Epidermal melanocyte (primary cell): ENCODE data around the gene SHROOM1.
"Not testable (repeated sequence)": the region's sequence is repeated elsewhere in the genome, so short reads cannot be mapped to it uniquely, and the experiment has no call there.

Source experiments
- DNase-seq: peaks from one replicate; pipeline ENCODE4 v3.0.0; 2011; ENCODE audit warnings: low spot score; ENCODE audit not compliant: insufficient read length

SHROOM1 gene, protein sequence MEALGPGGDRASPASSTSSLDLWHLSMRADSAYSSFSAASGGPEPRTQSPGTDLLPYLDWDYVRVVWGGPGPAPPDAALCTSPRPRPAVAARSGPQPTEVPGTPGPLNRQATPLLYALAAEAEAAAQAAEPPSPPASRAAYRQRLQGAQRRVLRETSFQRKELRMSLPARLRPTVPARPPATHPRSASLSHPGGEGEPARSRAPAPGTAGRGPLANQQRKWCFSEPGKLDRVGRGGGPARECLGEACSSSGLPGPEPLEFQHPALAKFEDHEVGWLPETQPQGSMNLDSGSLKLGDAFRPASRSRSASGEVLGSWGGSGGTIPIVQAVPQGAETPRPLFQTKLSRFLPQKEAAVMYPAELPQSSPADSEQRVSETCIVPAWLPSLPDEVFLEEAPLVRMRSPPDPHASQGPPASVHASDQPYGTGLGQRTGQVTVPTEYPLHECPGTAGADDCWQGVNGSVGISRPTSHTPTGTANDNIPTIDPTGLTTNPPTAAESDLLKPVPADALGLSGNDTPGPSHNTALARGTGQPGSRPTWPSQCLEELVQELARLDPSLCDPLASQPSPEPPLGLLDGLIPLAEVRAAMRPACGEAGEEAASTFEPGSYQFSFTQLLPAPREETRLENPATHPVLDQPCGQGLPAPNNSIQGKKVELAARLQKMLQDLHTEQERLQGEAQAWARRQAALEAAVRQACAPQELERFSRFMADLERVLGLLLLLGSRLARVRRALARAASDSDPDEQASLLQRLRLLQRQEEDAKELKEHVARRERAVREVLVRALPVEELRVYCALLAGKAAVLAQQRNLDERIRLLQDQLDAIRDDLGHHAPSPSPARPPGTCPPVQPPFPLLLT

DNA sequence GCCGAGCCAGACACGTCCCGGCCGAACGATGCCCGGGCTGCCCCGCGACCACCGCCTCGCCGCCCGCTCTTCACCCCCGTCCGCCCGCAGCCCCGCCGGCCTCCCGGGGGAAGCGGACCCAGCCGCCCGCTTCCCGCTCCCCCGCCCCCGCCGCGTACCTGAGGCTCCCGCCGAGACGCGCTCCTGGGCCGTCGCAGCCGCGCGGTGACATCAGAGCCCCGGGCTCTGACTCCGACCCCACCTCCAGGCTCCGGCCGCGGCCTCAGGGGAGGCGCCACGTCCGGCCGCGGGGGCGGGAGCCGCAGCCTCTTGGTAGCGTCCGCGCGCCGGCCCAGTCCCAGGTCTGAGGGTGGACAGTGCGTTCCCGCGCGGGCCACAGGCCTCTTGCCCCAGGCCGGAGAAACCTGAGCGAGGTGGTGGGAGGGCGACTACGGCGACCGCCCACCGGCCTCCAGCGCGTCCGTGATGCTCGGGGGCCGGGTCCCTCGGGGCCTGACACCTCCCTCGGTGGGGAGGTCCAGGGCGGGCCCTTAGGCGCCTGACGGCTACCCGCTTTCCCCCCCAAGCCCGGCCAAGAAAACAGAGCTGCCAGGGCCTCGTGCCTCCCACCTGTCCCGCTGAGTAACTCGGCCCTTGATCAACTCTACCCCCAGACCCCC, at the start of gene SHROOM1:
TSS of gene SHROOM1 (minus strand) at position 212 of the 659 bp plus-strand sequence. CDS start 4,507 bp downstream, outside the sequence.
- DNase-seq = no peak

DNA sequence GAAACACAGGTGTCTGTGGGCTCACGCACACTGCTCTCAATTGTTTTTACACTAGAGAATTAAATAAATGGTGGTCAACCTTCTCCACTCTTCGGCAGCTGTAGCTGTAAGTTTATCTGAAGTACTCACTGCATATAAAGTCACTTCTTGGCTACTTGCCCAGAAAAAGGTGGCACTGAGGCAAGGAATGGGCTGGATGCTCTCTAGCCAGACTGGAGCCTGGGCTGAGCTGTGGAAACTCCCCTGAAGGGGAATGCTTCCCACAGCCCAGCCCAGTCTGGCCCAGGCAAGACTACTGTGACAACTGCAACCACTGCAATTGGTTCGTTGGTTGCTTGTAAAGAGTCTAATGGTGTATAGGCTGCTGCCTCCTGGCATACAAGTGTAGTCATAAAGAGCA, 47.5 kb upstream of the SHROOM1 start:
- DNase-seq = no peak

DNA sequence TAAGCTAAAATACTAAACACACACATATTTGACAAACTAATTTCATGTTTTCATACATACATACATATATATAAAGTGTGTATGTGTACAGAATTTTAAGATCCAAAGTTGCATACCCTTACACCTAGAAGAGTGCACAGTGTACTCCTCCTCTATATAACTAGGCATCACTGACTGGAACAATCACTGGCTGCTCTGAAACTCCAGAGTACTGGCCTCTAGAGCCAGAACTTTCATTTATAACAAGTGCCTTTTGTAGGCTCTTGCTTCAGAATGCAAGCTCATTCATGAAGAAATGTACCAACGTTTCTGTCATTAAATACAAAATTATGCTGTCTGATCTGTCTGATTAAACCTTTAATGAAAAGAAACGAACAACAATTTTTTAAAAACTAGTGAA, 47.0 kb upstream of the SHROOM1 start:
- DNase-seq = no peak

DNA sequence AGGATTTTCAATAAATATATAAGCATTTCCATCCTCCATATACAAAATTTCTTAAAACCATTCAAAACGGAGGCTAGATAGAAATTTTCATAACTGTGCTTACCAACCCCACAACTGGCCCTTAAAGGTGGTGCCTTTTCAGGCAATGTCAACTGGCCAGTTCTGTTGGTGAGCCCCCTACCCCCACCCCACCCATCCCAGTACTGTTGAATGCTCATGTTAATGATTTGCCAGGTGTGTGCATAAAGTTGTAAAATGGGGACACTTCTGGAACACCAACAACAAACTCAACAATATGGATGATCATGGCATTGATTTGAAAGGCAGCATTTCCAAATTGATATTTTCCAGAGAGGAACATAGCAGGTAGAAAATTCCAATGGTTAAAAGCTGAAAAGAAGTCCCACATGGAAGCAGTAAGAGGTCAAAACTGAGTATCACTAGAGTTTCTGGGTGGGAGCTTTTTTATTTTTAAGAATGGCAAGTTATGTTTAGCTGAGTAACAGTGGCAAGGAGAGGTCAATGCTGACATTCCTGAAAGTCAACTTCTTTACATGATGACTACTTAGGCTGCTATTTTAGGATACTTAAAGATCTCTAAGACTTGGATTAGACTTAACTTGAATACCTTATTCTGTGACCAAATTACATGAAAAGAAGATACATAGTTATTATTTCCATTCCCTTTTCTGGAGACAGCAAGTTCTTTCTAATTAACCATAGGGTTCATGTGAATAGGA, 45.7 kb upstream of the SHROOM1 start:
- DNase-seq = no peak

DNA sequence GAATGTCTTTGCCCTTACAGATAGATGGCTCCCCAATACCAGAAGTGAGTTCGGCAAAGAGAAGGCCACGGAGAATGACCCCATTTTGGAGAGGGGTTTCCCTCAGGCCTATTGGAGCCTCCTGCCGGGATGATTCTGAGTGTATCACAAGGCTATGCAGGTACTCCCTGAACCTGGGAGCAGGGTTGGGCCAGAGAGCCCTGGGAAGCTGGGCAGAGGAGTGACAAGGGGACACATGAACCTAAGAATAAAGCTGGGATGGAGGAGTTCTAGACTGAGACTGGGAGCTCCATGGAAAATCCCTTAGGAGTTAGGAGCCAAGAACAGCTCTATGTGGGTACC, 43.5 kb upstream of the SHROOM1 start:
- DNase-seq = no peak

DNA sequence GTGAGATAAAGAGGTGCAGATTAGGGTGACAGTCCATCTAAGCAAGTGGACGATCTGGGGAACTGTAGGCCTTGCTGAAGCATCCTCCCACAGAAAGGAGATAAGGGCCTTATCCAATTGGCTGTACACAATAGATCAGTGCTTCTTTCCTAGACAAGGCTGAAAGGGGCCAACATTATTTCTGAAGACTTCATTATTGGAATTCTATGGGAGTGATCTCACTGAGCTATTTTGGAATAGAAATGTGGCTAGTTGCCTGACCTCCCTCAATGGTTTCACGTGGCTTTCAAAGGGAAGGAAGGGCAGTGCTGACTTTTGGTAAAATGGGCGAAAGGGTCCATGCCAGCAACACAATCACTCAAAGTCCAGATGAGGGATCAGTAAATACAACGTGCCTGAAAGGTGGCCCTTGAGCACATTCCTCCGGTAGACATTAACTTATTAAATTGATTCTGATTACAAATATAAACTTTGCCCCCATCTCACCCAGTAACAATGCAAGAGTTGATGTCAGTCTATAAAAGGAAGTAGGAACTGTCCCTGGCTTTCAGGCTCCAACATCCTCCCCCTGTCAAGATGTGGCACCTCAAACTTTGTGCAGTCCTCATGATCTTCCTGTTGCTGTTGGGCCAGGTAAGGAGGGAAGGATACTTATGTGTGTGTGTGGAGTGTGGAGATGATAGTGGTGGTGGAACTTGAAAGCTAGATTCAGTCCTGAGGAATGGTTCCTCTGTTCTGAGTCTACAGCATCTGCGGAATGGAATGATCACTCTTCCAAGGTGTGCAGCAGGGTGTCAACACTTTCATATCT, 42.9 kb upstream of the SHROOM1 start, which contains the start of gene LEAP2:
TSS of gene LEAP2 (plus strand) at position 550 of the 811 bp plus-strand sequence. CDS start at position 577, 27 bp downstream.
- DNase-seq = no peak

DNA sequence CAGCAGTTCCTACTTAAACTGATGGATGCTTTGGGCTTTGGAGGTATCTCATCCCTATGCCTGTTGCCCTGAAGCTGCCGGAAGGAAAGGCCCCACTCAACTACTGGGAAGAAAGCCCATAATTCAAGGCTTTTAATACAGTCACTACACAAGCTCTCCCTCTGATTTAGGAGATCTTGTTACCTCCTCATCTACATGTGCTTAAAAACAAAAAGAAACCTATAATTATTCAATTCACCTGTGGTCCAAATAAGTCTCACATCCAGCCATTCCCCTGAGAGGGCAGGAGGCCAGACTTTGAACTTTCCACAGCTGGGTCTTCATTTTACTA, 42.3 kb upstream of the SHROOM1 start:
- no peak for DNase-seq

DNA sequence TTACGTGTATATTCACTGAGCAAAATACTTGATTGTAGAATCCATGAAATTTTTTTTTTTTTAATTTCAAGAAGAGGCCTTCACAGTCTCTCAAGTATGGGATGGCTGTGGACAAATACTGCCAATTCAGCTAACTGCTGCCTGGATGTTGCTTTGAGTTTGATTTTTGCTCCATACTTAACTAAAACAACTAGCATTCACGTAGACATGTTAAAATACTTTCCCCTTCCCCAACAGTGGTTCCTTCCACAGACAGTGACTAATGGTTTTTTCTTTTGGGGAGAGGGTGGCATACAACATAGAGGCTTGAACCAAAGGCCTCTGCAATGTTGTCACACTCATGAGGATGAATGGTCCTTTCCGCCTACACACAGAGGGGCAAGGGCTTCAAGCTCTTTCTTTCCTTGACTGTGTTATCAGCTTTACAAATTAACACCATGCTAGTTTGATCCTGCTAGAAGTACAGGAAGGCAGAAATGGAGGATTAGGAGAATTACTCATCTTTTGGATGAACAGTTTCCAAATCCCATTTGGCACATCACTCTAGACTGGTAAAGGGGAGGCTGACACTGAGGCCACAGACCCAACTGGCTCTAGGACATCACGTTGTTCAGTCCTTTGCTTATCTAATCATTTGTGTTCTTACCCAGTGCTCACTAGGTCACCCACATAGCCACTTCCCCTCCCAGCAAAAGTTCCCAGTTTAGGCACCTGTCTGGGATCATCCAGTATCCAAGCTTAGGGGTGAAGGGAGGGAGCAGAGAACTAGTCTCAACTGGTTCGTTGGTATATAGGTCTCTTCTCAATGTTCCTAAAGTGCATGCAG, 41.2 kb upstream of the SHROOM1 start:
- no peak for DNase-seq

DNA sequence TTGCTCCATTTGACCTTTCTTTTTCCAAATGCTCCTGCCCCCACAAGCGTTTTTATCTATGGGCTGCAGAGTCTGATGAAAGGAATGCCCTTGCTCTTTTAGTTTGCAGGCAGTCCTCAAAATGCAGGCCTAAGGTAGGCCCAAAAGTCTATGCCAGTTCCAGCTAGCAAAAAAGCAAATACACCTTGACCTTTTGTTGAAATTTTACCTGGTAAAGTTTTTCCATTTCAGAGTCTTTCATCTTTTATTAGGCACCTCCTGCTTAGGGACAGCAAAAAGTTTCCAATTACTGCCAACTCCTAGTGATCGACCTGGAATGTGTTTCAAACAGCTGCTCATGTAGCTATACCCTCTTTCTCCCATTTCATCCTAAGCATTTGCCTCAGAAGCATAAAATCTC, 40.4 kb upstream of the SHROOM1 start:
- DNase-seq = no peak

DNA sequence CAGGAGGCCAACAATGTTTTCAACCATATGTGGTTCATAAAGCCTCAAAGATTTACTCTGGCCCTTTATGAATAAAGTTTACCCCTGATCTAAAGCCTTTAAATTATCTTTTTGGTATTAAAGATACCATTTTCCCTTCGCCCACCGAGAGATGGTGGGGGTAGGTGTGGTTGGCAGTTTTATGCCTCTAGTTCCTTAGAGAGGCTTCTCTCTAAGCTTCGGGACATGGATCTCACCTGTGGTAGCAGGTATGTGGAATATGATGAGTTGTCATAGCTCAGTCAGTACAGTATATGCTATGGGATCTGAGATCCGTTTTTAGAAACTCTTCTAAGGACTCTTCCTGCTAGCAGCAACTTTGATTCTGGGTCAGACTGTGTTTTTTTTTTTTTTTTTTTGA, 38.3 kb upstream of the SHROOM1 start:
- DNase-seq = no peak

DNA sequence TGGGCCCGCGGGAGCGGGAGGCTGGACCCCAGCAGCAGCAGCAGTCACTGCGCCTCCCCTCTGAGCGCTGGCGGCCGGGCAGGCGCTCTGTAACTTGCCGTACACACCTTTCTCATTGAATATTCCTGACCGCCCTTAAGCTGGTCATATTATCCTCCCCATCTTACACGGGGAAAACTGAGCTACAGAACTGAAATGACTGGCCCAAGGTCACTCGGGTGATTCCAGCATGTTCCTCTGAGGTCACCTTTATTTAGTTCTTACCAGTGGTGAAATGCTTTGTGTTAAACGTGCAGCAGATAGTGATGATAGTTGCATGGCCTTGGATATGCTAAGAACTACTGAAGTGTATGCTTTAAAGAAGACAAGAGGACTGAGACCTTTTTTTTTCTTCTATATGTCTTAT, 36.6 kb upstream of the SHROOM1 start:
- no peak for DNase-seq

DNA sequence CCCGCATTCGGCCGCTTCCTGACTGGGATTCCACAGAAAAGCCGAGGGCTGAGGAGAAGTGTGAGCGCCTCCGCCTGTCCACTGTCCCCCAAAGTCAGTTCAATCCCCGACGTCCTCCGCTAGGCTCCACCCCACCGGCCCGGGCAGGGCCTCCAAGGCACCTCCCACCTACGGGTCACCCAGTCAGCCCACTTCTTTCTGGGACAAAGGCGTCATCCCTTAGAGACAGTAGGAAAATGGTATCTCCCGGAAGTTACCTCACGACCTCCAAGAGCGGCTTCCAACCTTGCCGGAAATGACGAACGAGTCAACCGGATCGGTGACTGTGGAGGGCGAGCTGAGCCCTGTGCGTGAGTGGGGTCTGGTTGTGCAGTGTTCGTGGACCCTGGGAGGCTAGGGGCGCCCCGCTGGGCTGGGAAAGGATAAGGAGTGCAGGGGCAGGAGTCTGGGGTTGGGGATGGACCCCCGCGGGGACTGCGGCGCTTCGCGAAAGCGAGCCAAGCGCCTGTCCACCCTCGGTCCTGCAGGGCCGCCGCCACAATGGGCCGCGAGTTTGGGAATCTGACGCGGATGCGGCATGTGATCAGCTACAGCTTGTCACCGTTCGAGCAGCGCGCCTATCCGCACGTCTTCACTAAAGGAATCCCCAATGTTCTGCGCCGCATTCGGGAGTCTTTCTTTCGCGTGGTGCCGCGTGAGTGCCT, 36.0 kb upstream of the SHROOM1 start, which contains the start of the genes GDF9 and UQCRQ:
TSS of gene GDF9 (minus strand) at position 128 of the 704 bp plus-strand sequence. CDS start 1,936 bp downstream, outside the sequence.
TSS of gene UQCRQ (plus strand) at position 301 of the 704 bp plus-strand sequence. CDS start at position 541, 240 bp downstream.
- DNase-seq = peak; percentile 93

DNA sequence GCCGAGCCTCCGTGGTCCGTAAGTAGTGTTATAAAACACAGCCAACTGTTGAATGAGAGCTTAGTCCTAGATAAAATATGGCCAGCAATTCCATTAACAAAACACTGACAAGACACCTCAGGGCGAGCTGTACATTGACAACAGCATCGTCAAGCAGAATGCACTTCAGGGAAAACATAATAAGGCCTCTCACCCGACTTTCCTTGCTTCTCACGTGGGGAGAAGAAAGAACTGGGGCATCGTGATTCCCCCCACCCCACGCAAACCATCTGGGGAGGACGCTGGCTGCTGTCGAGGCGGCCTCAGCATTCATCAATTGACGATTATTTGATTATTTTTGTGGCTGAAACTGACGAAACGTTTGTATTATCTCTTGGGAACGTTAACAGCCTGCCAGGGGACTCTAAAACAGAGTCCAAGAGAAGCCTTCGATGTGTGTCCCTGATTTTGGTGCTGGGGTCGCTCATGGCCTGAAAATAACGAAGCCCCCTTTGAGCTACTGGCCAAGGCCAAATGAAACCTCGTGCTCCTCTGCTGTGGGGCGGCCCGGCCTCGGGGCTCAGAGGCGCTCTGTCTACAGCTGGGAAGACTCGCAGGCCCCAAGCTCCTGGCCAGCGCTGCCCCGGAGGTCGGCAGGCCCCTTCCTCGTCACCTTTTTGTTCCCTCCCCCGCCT, 35.4 kb upstream of the SHROOM1 start:
- no peak for DNase-seq

DNA sequence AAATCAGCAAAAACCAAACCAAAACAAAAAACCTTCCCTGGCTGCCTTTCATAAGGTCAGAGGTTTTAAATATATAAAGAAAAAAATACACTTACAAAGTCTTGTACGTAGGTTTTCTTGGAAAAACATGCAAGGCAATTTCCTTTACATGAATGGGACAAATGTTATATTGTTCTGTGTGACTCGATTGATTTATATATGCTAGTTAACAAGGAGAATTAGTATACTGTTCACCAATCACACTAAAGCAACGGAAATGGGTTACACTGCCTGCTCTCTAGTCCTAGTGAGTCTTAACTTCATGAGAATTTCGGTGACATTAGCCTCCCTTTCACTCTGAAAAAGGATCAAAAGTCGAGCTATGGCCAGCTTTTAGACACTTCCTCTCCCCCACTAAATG, 30.3 kb upstream of the SHROOM1 start:
- DNase-seq = no peak

DNA sequence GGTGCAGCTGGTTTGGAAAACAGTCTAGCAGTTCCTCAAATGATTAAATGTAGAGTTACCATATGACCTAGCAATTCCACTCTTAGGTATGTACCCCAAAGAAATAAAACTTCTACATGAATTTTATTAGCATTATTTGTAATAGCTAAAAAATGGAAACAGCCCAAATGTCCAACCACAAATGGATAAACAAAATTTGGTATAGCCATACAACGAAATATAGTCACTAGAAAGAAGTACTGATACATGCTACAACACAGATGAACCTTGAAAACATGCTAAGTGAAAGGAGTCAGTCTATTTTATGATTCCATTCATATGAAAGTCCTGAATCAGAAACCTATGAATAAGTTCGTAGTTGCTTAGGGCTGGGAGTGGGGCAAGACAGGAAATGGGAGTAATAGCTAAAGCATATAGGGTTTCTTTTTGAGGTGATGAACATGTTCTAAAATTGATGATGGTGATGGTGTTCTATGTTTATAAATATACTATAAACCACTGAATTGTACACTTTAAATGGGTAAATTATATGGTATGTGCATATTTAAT, 29.5 kb upstream of the SHROOM1 start:
- DNase-seq = no peak

DNA sequence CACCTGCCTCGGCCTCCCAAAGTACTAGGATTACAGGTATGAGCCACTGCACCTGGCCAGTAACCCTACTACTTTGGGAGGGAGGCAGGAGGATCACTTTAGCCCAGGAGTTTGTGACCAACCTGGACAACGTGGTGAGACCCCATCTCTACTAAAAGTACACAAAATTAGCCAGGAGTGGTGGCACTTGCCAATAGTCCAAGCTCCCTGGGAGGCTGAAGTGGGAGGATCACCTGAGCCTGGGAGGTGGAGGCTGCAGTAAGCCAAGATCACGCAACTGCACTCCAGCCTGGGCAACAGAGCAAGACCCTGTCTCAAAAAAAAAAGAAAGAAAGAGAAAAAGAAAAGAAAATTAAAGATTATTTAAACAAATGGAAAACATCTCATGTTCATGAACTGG, 25.6 kb upstream of the SHROOM1 start:
- no peak for DNase-seq

DNA sequence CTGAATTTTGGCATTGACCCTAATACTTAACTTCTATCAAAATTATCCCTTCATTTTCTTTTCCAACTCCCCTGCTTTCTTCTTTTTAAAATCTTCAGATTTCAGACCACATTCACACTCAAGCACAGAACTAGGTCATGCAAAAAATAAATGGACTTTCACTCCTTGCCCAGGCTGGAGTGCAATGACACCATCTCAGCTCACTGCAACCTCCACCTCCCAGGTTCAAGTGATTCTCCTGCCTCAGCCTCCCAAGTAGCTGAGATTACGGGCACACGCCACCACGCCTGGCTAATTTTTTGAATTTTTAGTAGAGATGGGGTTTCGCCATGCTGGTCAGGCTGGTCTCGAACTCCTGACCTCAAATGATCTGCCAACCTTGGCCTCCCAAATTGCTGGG, 24.5 kb upstream of the SHROOM1 start:
- not testable (repeated sequence) for DNase-seq

DNA sequence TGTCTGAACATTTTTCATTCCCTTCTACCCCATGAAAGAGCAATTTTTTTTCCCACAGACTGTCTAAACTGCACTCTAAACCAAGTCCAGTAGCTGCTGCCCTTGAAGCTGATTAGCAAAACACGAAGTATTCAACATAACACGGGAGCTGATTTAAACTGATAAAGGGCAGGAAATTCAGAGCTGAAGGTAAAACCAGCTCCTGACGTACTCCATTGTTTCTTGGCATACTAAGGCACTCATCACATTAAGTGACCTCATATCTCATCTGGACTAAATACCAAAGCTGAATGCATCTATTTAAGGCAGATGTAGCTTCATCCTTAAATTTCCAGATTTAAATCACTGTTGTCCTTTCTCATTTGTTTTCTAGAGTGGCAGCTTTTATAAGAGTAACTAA, 23.9 kb upstream of the SHROOM1 start:
- DNase-seq = no peak
